Hair follicular keratinocyte (primary cell): ENCODE measurements around the gene AK1. TPM values are rescaled to one million over a fixed set of nuclear protein-coding genes. Genes with fewer than 3 reads are reported as not detected.

Experiments
- total RNA-seq: library from RNA; depleted of rRNA; stranded (reverse); fragments of >200 nt; gene quantifications from 2 replicates; pipeline ENCODE4 v1.2.3, GENCODE V29; 2015

The AK1 gene
- total RNA-seq = 34.4 and 45.3 TPM in 2 replicates

GRCh38 chr9:127877566-127877998 lies at the start of gene AK1:
Gene AK1, minus strand, starts transcription at chr9:127877675. Its CDS starts 3,058 bp downstream, at chr9:127874617.

GRCh38 chr9:127916720-127917581 lies 39.5 kb upstream of the AK1 start, which contains the start of gene ST6GALNAC4:
Gene ST6GALNAC4, minus strand, starts transcription at chr9:127917041. Its CDS starts 622 bp downstream, at chr9:127916419.

GRCh38 chr9:127899128-127899943 lies 21.9 kb upstream of the AK1 start, which contains the start of gene ST6GALNAC6:
Gene ST6GALNAC6, minus strand, starts transcription at chr9:127899603. Its CDS starts 1,622 bp downstream, at chr9:127897981.

GRCh38 chr9:127854184-127854806 lies 23.2 kb downstream of the AK1 start, which contains the start of gene ENG:
Gene ENG, minus strand, starts transcription at chr9:127854658. Its CDS starts 303 bp downstream, at chr9:127854355.

Other genes starting within 250 kb of the AK1 start
- not detected in 2 replicates for gene CFAP157, start 170.7 kb downstream of the AK1 start, total RNA-seq
- 66.5 and 76.0 TPM in 2 replicates for gene PTRH1, start 162.0 kb downstream of the AK1 start, total RNA-seq
- not detected in 2 replicates for gene TTC16, start 161.6 kb downstream of the AK1 start, total RNA-seq
- 9.9 and 16.0 TPM in 2 replicates for gene TOR2A, start 142.4 kb downstream of the AK1 start, total RNA-seq
- 0.15 and 0.23 TPM in 2 replicates for gene SH2D3C, start 99.0 kb downstream of the AK1 start, total RNA-seq
- gene CDK9, start 91.6 kb downstream of the AK1 start, total RNA-seq = 25.4 and 28.7 TPM in 2 replicates
- 74.0 and 76.5 TPM in 2 replicates for gene FPGS, start 74.8 kb downstream of the AK1 start, total RNA-seq
- gene ENG, start 23.0 kb downstream of the AK1 start, total RNA-seq = 6.2 and 9.6 TPM in 2 replicates
- gene ST6GALNAC6, start 21.9 kb upstream of the AK1 start, total RNA-seq = 25.8 and 35.7 TPM in 2 replicates
- 36.4 and 42.8 TPM in 2 replicates for gene ST6GALNAC4, start 39.4 kb upstream of the AK1 start, total RNA-seq
- 10.2 and 21.9 TPM in 2 replicates for gene PIP5KL1, start 53.1 kb upstream of the AK1 start, total RNA-seq
- gene DPM2, start 60.2 kb upstream of the AK1 start, total RNA-seq = 13.4 and 20.5 TPM in 2 replicates
- 2.6 and 2.7 TPM in 2 replicates for gene EEIG1, start 103.3 kb upstream of the AK1 start, total RNA-seq
- 6.4 and 8.1 TPM in 2 replicates for gene NAIF1, start 189.6 kb upstream of the AK1 start, total RNA-seq
- 7.3 and 8.0 TPM in 2 replicates for gene SLC25A25, start 190.6 kb upstream of the AK1 start, total RNA-seq